ENCODE data around the gene MAP3K5.
"Not testable (repeated sequence)": the region's sequence is repeated elsewhere in the genome, so short reads cannot be mapped to it uniquely, and the experiment has no call there.

MAP3K5 gene

DNA sequence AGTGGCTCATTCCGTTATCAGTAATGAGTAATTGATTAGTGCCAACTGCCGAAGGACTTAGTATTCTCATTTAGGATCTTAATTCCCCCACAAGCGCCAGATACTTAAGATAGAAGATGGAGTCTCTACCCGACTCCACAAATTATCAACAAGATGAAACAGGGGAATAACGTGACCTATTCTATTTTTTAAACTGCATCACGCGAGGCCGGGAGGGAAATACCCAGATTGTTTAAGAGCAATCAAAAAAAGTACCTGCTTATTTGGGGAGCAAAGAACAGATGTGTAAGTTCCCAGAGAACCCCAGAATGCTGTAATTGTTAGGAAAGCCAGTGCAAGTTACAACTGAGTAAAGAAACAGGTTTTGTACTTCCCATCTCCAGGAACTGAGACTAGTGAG lies 1.1 kb upstream of the MAP3K5 start:
- DNase-seq (ENCODE audit: low read depth), result no peak

DNA sequence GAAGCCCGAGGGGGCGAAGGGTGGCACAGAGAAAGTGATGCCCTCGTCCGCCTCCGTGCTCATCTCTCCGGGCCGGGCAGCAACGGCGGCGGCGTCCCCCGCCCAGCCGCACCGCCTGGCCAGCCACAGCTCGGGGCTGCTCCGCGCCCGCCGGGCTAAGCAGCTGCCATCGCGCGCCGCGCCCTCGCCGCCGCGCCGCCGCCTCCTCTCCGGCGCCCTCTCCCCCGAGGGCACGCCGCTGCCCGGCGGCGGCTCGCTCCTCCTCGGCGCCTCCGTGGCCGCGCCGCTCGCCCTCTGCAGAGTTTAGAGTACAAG lies 225 bp downstream of the MAP3K5 start:
- no peak for DNase-seq (ENCODE audit: low read depth)

DNA sequence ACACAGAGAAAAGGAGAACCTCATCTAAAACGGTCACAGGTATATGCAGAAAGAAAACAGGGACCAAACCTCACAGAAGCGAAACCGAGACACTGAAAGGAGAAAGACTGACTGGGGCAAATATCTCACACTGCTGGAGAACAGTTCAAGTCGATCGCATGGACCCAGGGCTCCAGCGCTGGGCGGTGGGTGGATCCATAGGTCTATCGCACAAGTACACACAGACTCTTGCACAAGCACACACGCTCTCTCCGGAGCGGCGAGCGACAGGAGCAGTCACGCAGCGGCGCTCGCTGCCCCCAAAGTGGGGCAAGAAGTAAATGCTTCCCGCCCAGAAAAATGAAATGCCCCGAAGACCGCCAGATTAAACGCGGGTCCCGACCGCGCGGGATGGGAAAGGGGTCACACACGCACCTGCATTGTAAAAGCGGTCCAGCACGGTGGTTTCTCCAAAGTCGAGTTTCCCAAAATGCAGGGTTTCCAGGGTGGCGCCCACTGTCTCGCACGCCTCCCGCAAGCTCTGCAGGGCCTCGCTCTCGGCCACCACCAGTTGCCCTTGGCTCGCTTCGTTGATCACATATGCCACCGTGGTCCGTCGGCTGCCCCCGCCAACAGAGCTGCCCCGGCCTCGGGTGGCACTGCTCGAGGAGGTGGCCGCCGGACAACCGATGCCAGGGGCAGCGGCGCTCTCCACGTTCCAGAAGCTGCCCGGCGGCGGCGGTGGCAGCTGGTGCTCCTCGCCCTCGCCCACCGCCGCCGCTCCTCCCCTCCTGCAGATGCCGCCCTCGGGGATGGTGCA lies 782 bp downstream of the MAP3K5 start:
- DNase-seq (ENCODE audit: low read depth), result peak; percentile 20

DNA sequence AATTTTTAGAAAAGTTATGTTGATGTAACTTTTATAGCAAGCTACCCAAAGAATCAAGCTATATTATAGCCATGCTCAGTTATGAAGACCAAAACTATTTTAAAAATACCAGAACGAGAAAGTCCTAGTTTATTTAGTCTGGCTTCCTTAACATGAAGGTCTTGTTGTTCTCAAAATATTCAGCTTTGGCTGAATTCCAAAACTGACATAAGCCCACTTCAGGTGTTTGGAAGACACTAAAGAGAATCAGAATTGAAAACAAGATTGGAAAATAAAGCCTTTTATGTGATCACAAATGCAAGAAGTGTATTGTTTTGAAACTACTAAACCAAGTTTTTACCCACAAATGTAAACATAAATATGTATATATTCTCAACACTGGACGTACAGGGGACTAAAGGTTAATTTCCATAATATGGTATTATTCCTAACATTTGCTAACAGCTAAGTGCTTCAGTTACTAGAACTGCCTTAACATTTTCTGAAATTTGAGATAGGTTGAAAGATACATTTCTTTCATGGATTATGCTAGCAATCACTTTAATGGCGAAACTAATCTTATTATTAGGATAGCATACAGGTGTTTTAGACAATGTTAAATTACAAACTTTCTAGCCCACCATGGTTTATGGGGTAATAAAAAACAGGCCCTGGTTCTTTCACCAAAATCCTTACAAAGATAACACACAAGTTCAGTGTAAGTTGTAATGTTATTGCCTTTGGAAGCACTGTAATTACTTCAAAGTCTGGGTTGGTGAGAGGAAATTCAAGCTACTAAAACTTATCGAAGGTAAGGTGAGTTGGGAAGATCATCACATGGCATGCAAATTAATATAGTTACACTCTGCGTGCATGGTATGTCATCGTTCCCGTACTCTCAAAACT lies 1.6 kb downstream of the MAP3K5 start:
- no peak for DNase-seq (ENCODE audit: low read depth)

DNA sequence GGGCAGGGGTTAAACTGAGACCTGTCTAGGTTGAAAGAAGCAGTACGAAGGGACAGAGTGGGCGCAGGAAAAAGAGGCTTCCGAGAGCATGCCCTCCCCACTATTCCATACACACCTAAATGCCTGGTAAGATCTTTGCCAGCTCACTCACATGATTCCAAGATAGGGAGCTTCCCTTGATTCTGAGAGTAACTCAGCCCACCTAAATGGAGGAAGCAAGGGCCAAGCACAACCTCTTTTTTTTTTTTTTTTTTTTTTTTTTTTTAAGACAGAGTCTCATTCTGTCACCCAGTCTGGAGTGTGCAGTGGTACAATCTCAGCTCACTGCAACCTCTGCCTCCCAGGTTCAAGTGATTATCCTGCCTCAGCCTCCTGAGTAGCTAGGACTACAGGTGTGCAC lies 2.8 kb downstream of the MAP3K5 start:
- not testable (repeated sequence) for DNase-seq (ENCODE audit: low read depth)

DNA sequence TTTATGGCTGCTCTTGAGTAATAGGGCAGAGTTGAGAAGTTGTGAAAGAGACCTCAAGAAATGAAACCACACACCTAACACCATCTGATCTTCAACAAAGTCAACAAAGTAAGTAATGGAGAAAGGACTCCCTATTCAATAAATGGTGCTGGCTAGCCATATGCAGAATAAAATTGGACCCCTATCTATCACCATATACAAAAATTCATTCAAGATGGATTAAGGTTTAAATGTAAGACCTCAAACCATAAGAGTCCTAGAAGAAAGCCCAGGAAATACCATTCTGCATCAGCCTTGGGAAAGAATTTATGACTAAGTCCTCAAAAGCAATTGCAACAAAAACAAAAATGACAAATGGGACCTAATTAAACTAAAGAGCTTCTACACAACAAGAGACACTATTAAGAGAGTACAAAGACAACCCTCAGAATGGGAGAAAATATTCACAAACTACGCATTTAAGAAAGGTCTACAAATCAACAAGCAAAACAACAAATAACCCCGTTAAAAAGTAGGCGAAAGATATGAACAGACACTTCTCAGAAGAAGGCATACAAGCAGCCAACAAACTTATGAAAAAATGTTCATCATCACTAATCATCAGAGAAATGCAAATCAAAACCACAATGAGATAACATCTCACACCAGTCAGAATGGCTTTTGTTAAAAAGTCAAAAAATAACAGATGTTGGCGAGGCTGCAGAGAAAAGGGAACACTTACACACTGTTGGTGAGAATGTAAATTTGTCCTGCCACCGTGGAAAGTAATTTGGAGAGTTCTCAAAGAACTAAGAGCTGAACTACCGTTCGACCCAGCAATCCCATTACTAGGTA lies 4.0 kb downstream of the MAP3K5 start:
- no peak for DNase-seq (ENCODE audit: low read depth)

DNA sequence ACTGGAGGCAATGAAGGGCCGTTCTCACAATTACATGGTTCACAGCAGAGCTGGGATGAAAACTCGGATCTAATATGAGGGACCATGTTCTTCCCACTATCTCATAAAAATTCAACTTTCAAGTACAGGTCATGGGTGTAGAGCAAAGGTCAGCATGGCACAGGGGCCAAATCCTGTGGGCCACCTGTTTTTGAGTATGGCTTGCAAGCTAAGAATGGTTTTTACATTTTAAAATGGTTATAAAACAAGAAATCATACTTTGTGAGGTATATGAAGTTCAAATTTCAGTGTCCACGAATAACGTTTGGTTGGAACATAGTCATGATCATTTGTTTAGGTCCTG lies 4.6 kb downstream of the MAP3K5 start:
- DNase-seq (ENCODE audit: low read depth), result no peak

DNA sequence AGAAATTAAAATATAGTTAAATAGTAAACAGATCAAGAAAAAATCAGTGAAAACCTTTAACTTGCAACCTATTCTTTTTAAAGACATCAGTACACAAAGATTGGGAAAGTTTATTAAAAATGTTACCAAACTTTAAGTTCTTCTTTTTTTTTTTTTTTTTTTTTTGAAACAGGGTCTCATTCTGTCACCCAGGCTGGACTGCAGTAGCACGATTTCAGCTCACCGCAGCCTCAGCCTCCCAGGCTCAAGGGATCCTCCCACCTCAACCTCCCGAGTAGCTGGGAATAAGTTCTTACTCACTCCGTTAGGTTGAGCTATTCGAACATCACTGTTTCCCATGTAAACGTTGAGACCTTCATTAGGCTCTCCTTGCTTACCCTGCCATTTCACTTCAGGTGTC lies 5.6 kb downstream of the MAP3K5 start:
- DNase-seq (ENCODE audit: low read depth), result no peak

DNA sequence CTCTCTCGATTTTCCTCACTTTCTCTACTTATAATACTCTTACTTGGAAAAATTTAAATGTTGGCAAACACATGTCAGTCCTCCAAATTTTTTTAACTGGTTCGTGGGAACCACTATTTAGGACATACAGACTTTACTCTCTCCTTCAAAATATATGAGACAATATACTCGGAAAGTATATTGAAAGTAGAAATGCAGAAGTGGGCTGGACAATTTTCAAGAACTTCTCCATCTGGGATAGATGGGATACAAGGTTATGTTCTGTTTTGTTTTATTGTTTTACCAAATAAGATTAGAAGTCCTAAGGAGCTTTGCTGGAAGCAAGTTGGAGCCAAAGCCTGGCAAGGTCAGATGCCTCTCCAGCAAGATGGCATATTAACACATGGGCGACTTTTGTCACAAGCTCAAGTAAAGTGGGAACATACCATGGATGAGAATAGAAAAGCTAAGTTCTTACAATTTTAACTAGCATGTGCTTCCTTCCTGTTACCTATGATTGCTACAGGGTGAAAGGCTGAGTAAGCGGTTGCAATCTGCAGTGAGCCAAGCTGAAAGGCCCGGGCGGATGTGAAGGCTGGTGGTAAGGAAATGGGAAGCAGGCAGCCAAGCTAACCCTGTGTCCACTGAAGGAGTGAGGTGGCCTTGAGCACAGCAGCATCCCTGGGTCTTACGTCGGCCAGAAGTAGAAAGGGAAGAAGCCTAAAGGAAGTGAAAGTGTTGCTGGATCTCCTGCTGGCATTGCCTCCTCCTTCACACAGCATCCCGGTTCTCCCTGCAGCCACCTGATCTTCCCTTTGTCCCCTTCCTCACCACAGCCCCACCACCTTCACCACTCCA lies 7.1 kb downstream of the MAP3K5 start:
- no peak for DNase-seq (ENCODE audit: low read depth)

DNA sequence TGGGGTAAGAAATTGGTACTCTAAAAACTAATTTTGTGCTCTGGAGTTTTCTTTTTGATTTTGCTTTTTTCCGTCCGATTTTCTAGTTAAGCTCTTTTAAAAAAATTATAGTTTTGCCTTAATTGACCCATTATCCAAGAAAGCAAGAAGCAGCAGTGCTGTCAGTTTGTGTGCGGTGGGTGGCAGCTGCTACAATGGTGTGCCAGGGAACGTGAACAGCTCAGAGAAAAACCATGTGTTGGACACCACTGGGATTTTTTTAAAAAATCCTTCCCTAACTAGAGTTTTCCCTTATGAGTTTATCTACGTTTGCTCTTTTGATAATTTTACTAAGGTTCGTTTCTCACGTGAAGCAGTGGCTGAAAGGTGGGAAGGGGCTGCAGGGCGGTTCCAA lies 8.0 kb downstream of the MAP3K5 start:
- DNase-seq (ENCODE audit: low read depth), result no peak

DNA sequence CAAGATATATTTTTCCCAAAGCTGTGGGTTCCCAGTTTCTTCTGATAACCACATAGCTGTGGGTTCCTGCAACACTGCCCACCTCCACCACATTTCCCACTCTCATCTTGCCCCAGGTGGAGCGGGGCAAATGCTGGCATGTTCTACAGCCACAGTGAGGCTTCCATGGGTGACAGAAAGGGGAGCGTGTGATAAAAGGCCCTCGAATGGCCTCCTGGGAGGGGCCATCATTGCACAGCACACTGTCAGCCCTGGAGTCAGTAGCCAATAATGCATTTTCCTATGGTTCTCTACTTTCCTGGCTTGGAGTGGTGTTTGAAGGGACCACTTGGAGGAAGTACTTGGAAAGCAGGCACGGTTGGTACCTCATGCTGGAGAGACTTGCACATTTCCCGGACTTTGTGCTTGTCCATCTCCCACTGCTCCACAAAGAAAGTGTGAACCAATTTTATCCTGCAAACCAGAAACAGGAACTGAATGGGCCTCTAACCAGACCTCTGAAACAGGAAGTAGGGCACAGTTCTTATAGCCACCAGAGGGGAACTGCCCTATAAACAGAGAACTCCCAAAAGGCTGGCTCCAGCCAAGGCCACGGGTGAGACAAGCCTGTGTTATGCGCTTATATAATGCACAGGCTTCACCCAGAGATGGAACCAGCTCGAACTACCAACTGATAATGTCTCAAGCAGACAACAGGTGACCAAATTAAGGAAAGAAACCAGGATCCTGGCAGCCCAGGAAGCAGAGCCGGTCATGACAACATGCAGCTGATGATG lies 8.6 kb downstream of the MAP3K5 start:
- no peak for DNase-seq (ENCODE audit: low read depth)

DNA sequence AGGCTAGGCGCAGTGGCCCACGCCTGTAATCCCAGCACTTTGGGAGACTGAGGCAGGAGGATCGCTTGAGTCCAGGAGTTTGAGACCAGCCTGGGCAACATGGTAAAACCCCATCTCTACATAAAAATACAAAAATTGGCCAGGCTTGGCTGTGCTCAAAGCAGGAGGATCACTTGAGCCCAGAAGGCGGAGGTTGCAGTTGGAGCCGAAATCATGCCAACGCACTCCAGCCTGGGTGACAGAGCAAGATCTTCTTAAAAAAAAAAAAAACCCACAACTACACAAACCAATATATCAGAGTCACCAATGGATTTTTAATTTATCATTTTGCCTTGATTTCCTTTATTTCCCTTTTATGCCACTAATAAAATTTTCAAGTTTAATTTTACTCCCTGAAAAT lies 9.3 kb downstream of the MAP3K5 start:
- no peak for DNase-seq (ENCODE audit: low read depth)

DNA sequence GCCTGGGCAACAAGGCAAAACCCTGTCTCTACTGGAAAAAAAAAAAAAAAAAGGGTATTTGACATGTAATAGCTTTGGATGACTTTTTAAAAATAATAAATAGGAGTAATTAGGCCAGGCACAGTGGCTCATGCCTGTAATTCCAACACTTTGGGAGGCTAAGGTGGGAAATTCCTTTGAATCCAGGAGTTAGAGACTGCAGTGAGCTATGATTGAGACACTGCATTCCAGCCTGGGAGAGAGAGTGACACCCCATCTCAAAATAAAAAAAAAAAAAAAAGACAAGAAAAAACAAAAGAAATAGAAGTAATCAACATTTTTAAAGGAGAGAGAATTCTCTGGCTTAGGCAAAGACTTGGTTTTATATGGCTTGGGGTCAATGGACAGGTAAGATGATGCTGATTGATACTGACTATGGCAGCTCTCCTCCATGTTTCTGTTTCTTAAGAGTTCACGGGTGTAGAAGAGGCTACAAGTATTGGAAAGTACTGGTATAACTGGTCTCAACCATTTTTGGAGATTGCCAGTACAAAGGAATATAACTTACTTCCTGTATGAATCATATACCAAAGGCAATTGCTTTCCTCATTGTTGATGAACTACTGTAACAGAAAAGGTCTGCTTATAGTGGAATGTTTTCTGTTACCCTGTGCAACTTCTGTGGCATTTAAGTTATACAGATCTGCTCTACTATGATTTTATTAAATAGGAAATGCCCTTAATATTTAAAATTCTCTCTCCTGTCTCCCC lies 10.1 kb downstream of the MAP3K5 start:
- no peak for DNase-seq (ENCODE audit: low read depth)

DNA sequence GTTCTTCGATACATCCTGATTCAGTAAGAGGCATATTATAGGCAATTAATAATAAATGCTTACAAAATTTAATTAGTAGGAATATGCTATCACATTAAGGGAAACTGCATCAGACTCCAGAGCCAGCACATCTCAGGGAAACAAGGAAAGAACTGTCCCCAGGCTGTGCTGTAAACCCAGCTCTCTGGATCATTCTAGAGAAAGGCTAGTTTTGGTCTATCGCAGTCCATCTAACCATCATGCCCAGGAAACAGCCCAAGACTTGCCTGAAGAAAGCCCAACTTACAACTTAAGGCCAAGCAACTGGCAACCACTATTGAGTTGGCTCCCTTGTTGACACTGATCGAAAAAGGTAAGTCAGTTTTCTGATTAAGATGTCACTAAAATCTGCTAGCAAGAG lies 11.3 kb downstream of the MAP3K5 start:
- DNase-seq (ENCODE audit: low read depth), result no peak

DNA sequence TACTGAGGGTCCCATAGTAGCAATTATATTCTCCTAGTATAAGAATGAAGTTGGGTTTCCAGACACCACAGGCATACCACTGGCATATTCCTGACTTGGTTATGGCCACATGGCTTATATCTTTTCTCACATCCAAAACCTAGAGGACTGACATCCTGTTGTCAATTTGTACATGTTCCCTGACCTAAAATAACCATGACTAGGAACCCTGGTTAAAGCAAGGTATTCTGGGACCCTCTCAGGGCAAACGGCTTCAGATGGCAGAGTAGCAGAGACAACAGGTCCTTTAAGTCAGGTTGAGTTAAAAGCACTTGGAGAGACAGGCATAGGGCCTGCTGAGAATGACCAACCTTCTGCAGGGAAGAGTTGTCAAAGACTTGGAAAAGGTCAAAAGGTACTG lies 12.6 kb downstream of the MAP3K5 start:
- DNase-seq (ENCODE audit: low read depth), result no peak

DNA sequence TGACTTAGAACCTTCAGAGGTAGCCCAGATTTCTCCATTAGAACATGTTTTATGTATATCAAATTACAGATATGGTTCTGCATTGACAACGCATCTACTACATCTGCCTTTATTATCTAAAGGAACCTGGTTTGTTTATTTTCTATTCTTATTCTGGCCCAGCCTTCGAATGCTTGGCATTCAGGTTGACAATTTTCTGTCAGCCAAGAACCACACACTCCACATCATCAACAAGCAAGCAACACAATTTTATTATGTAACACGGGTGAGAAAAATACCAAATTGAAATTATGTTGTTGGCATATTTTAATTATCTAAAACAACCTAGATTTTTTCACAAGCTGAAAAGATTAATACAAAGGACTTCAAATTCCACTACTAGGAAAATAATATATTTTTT lies 14.6 kb downstream of the MAP3K5 start:
- DNase-seq (ENCODE audit: low read depth), result no peak

DNA sequence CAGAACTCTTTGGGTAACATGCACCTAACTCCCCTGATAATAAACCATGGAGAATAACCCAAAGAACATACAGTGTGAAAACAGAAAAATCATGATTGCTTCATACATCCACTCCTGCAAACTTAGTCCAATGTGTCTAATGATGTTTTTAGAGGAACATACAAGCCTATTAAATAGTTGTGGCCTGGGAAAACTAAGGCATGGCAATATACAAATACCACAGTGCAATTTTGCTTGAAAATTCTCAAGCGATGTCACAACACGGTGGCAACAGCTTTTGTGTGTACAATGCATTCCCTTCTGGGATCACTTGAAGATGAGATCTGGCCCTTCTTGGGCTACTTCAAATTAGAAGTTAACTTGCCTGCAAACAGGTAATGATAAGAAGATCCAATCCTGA lies 16.7 kb downstream of the MAP3K5 start:
- DNase-seq (ENCODE audit: low read depth), result no peak

DNA sequence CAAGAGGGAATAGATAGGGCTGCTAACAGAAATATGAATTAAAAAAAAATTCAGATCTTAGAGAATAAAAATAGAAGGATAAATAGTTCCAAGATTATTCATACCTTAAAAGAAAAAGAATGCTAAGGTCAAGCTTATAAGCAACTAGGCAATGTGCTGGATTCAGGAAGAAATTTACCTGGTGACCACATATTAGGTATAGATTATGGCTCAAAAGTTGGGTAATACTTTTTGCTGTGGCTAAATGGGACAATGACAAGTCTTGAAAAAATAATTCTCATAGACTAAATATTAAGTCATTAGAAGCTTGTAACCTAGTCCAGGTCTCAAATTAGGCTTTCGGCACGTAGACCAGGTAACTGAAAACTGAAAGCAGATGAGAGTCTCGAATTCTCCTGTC lies 17.2 kb downstream of the MAP3K5 start:
- DNase-seq (ENCODE audit: low read depth), result no peak

DNA sequence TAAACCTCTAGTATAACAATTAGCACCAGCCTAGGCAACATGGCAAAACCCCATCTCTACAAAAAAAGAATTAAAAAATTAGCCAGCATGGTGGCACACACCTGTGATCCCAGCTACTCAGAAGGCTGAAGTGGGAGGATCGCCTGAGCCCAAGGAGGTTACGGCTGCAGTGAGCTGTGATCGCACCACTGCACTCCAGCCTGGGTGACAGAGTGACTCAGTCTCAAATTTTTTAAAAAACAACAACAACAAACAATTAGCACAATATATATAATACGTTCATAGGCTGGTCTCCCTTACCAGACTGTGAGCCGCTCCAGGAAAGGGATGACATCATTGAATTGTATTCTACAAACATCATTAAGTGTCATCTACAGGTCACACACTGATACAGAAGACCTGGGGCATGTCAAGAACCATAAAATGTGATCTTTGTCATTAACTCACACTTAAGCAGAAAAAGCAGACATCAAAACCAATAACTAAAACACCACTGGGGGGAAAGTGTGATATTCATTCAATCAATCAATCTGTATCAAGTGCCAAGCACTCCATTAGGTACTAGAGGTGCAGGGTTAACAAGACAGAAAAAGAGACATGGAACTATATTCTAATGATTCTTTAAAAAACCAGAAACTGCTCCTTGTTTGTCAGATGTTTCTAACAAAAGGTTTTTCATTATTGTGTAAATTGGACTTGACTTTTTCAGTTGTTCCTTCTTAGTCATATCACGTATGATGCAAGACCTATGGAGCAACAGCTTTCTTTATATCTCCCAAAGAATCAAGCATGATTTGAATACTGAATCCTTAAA lies 17.8 kb downstream of the MAP3K5 start:
- no peak for DNase-seq (ENCODE audit: low read depth)

DNA sequence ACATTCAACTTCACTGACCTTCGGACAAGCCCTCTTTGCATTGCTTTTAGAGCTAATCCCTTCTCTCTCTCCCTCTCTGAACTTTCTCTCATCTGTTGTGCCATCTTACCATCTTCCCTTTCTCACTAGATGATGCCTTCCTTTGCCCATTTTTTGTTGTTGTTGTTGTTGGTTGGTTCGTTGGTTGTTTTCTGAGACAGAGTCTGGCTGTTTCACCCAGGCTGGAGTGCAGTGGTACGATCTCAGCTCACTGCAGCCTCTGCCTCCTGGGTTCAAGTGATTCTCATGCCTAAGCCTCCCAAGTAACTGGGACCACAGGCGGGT lies 18.8 kb downstream of the MAP3K5 start:
- no peak for DNase-seq (ENCODE audit: low read depth)
